HG03159 (cell line): Measurements from ENCODE around the gene HIPK4.
"Not testable (repeated sequence)": the region's sequence is repeated elsewhere in the genome, so short reads cannot be mapped to it uniquely, and the experiment has no call there.

ENCODE experiments used
- ATAC-seq: cut with Tn5 transposase; IDR thresholded peaks from one replicate; pipeline ENCODE4 v1.9.1; 2021; ENCODE audit warnings: mild to moderate bottlenecking, moderate library complexity; ENCODE audit not compliant: unreplicated experiment

The HIPK4 gene

GRCh38 chr19:40418040-40418439, 28.1 kb upstream of the HIPK4 start:
- ATAC-seq: no peak

GRCh38 chr19:40417643-40417981, 27.6 kb upstream of the HIPK4 start:
- no peak for ATAC-seq

GRCh38 chr19:40416918-40417642, 27.1 kb upstream of the HIPK4 start:
- ATAC-seq: no peak

- no peak for ATAC-seq
Measured at GRCh38 chr19:40415768-40416167, 25.8 kb upstream of the HIPK4 start.

GRCh38 chr19:40414542-40415535, 24.9 kb upstream of the HIPK4 start:
- ATAC-seq: no peak

GRCh38 chr19:40413291-40413845, 23.4 kb upstream of the HIPK4 start, which contains the start of gene PRX:
Gene PRX, minus strand, starts transcription at chr19:40413378. Its CDS starts 5,446 bp downstream, at chr19:40407932.
- ATAC-seq: no peak

- no peak for ATAC-seq
Measured at GRCh38 chr19:40412866-40413265, 22.9 kb upstream of the HIPK4 start.

- ATAC-seq: no peak
Measured at GRCh38 chr19:40411958-40412499, 22.0 kb upstream of the HIPK4 start.

GRCh38 chr19:40411125-40411842, 21.3 kb upstream of the HIPK4 start:
- ATAC-seq: no peak

GRCh38 chr19:40410030-40410389, 20.0 kb upstream of the HIPK4 start:
- ATAC-seq: no peak

GRCh38 chr19:40408598-40408925, 18.6 kb upstream of the HIPK4 start:
- ATAC-seq: not testable (repeated sequence)

GRCh38 chr19:40407714-40408597, 18.0 kb upstream of the HIPK4 start:
- ATAC-seq: no peak

- ATAC-seq: peak; percentile 69
Measured at GRCh38 chr19:40403262-40403984, 13.4 kb upstream of the HIPK4 start.

GRCh38 chr19:40400559-40400958, 10.6 kb upstream of the HIPK4 start:
- no peak for ATAC-seq

- ATAC-seq: no peak
Measured at GRCh38 chr19:40398417-40399131, 8.6 kb upstream of the HIPK4 start.

GRCh38 chr19:40397568-40397906, 7.6 kb upstream of the HIPK4 start:
- no peak for ATAC-seq

- no peak for ATAC-seq
Measured at GRCh38 chr19:40396886-40397567, 7.0 kb upstream of the HIPK4 start.

- no peak for ATAC-seq
Measured at GRCh38 chr19:40395956-40396355, 6.0 kb upstream of the HIPK4 start.
